HG03575 (cell line): ENCODE results near the gene C12orf57.

Experiments used
- ATAC-seq: cut with Tn5 transposase; IDR thresholded peaks from one replicate; pipeline ENCODE4 v1.9.1; 2021; ENCODE audit not compliant: unreplicated experiment, insufficient number of reproducible peaks, low FRiP score; ENCODE audit errors: extremely low read depth

Gene C12orf57

DNA sequence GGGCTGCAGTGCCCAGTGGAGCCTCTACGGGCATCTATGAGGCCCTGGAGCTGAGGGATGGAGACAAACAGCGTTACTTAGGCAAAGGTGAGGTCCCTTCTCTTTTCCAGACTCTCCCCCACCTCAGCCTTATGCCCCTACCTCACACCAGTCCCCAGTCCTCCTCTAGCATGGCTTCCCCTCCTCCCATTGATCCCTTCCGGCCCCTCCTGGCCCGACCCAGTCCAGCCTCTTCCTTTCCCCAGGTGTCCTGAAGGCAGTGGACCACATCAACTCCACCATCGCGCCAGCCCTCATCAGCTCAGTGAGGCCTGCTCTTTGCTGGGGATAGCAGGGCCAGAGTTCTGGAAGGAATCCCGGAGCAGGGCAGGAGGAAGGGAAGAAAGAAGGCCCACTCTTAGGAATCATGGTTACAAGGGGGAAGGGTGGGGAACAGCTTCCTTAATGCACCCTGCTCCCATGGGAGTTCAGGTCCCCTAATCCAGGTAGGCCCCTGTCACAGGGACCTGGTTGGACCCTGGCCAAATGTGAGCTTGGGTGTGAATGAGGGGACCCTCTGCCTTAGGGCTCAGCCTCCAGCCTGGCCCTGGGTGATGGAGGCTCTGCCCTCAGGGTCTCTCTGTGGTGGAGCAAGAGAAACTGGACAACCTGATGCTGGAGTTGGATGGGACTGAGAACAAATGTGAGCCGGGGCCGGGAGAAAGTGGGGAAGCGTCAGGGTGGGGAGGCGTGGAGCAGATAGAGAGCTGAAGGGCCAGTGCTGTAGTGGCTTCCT lies 27.2 kb upstream of the C12orf57 start:
- no peak for ATAC-seq

DNA sequence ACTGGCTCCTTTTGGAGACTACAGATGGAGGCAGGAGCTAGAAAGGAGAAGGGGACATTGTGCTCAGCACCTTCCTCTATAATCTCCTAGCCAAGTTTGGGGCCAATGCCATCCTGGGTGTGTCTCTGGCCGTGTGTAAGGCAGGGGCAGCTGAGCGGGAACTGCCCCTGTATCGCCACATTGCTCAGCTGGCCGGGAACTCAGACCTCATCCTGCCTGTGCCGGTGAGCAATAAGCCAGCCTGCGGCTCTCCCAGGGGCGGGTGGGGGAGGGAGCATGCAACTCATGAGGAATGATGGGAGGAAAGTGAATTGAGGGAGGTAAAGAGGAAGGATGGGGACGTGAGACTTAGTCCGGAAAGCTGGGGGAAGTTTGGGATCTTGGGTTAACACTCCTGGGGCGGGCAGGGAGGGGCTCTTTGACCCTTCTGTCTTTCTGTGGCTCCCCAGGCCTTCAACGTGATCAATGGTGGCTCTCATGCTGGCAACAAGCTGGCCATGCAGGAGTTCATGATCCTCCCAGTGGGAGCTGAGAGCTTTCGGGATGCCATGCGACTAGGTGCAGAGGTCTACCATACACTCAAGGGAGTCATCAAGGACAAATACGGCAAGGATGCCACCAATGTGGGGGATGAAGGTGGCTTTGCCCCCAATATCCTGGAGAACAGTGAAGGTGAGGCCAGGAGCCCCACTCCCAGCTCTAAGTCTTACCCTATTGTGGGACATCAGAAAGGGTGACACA lies 26.2 kb upstream of the C12orf57 start:
- no peak for ATAC-seq

GRCh38 chr12:6919588-6919987 lies 24.2 kb upstream of the C12orf57 start:
- ATAC-seq = no peak

DNA sequence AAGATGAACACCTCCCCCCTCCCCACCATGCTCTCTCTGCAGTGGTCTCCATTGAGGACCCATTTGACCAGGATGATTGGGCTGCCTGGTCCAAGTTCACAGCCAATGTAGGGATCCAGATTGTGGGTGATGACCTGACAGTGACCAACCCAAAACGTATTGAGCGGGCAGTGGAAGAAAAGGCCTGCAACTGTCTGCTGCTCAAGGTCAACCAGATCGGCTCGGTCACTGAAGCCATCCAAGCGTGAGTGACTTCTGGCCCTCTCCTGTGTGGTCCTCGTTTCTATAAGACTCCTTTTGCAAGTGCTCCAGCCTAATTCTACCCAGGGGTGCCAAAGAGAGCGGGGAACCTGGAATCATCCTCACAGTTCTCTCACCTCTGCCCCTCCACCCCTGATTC lies 22.3 kb upstream of the C12orf57 start:
- ATAC-seq = no peak

GRCh38 chr12:6921996-6922946 lies 21.6 kb upstream of the C12orf57 start:
- ATAC-seq = no peak

GRCh38 chr12:6923003-6923732 lies 20.7 kb upstream of the C12orf57 start:
- no peak for ATAC-seq

GRCh38 chr12:6923851-6924250 lies 20.0 kb upstream of the C12orf57 start:
- no peak for ATAC-seq

GRCh38 chr12:6925239-6925539 lies 18.6 kb upstream of the C12orf57 start:
- ATAC-seq = no peak

- ATAC-seq = no peak
These were observed 18.1 kb upstream of the C12orf57 start for GRCh38 chr12:6925540-6926279.

- no peak for ATAC-seq
These were observed 16.3 kb upstream of the C12orf57 start, which contains the start of gene ATN1 for GRCh38 chr12:6927379-6928021. ATN1 (plus strand) TSS chr12:6927959; CDS start chr12:6934002, 6,043 bp downstream.

DNA sequence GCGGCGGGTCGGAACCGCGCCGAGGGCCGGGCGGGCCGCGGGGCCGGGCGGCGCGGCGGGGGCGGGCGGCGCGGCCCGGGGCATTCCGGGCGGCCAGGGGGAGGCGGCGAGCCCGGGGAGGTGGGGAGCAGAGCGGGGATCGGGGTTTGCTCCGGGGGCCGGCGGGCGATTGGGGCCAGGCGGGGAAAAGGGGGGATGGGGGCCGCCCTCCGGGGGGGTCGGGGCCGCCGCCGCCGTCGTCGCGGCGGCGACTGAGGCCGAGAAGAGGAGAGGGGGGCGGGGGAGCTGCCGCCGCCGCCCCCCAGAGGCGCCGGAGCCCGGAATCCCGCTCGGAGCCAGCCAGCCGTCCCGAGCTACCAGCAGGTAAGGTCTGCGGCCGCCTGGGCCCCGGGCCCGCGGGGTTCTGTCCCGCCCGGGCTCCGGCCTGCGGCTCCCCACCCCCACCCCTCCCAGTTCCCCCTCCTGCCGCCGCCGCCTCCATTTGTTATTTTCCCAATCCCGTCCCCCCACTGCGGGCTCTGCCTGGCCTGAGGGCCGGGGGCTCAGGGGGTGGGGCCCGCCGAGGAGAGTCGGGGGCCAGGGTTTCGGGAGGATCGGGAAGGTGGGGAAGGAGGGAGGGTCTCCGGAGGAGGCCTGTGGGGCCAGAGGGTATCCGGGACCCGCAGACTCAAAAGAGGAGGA lies 15.7 kb upstream of the C12orf57 start:
- ATAC-seq = no peak

GRCh38 chr12:6928703-6929407 lies 15.0 kb upstream of the C12orf57 start:
- no peak for ATAC-seq

DNA sequence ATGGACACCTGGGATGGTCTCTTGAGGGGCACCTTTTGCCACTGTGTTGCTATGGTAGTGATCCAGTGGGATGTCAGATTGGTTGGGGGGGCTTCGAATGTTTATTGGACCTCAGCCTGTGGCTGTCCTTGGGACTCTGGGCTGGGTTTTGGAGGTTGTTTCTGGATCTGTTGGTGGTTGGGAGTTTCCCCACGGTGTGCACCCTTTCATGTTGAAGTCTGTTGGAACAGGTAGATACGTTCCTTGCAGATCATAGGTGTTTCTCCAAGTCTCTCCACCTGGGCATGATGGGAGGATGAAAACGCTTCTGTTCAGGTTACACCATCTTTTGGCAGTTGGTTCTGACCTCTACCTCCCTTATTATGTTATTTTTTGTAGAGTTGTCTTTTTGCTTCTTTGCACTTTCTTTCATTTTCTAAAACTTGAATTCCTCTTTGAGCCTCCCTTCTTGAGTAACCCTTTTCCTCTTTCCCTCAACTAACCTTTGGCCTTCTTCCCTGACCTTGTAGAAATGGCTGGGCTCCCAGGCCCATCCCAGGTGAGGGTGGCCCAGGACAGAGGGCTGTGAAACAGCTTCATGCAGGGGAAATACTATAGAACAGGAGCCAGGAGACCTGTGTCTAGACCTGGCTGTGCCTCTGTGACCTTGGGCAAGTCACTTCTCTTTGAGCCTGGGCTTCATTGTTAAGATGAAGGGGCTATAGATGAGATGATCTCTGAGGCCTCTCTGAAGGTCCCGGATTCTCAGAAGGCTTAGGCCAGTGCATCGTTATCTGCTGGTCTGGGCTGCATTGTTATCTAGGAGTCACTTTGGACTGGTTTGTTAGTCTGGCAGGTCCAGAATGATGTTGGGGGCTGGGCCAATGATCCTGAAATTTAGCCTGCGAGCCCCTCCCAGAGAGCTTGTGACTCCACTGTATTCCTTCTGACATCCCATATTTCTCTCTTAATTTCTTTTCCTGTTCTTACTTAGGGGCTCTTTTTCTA lies 14.1 kb upstream of the C12orf57 start:
- ATAC-seq = no peak

DNA sequence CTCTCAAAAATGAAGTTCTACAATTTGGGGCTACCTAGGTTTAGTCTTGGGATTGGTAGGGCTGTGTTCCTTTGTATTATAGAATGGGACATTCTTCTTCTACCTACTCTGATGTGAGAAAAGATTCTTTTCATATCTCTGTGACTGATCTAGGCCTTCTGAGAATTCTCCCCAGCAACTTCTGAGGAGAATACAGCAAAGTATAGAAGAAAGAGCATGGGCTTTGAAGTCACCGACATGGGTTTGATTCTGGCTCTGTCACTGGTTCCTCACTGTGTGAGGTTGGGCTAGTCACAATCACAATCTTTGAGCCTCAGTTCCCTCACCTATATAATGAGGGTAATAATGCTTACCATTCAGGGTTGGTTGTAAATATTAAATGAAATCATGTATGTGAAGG lies 11.1 kb upstream of the C12orf57 start:
- ATAC-seq = no peak

DNA sequence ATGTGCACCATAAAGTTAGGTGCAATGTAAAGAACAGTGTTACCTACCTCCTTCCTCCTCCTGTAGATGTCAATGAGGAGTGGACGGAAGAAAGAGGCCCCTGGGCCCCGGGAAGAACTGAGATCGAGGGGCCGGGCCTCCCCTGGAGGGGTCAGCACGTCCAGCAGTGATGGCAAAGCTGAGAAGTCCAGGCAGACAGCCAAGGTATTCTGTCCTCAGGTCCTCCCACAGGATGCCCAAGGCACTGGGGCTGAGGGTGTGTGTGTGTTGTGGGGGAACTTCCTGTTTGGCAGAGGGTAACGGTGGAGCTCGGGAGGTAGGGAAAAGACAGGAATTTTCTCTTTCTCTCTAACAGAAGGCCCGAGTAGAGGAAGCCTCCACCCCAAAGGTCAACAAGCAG lies 9.7 kb upstream of the C12orf57 start:
- no peak for ATAC-seq
